Measurements from ENCODE around the gene EXOC3L2. TPM values are rescaled to one million over a fixed set of nuclear protein-coding genes. Genes with fewer than 3 reads are reported as not detected.
A peak's percentile ranks its signal among the peaks of the same experiment; 100 is the strongest.

Gene EXOC3L2
- polyA plus RNA-seq, 1 of the 3 experiments (the other 2 are of a cell fraction): 0.02 TPM

DNA sequence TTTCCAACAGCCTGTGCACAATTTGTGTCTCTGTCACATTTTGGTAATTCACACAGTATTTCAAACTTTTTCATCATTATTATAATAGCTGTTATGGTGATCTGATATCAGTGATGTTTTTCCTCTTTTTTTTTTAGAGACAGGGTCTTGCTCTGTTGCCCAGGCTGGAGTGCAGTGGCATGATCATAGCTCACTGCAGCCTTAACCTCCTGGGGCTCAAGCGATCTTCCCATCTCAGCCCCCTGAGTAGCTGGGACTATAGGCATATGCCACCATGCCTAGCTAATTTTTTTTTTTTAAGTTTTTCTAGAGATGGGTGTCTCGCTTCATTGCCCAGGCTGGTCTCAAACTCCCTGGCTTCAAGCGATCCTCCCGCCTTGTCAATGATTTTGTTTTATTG lies 11.6 kb upstream of the EXOC3L2 start:
- H3K79me2 ChIP-seq (ENCODE audit: insufficient read depth): peaks cover 69% of the 10 kb centered on the region
- no peaks in the 10 kb centered on the region for H3K9me2 ChIP-seq
- H3K9me3 ChIP-seq: no peaks in the 10 kb centered on the region
- TF ChIP-seq YY1 (IDR thresholded peaks at IDR 0.05; ENCODE audit: low read depth) (no peak), MEF2A (IDR thresholded peaks at IDR 0.05; ENCODE audit: borderline replicate concordance, low read depth) (no peak), PBX3 (IDR thresholded peaks at IDR 0.05) (no peak), RCOR1 (IDR thresholded peaks at IDR 0.05; ENCODE audit: low read length) (no peak)
- TF ChIP-seq, protein P1, sequence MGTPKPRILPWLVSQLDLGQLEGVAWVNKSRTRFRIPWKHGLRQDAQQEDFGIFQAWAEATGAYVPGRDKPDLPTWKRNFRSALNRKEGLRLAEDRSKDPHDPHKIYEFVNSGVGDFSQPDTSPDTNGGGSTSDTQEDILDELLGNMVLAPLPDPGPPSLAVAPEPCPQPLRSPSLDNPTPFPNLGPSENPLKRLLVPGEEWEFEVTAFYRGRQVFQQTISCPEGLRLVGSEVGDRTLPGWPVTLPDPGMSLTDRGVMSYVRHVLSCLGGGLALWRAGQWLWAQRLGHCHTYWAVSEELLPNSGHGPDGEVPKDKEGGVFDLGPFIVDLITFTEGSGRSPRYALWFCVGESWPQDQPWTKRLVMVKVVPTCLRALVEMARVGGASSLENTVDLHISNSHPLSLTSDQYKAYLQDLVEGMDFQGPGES (IDR thresholded peaks at IDR 0.05; ENCODE audit: low read depth, low read length): no peak
- H3K4me1 ChIP-seq (ENCODE audit: control insufficient read depth in 1 of 2, insufficient read depth in 2 of 2, low read depth in 1 of 2, low read length in 1 of 2): peaks cover 10 to 24% of the 10 kb centered on the region in 2 experiments; a peak in 2 of 4 replicates
- WGBS (ENCODE audit: low lambda C conversion rate): 100% methylated on average over 4 of the region's 4 CpGs
- no peak overlapping the region for H3K4me3 ChIP-seq (ENCODE audit: low read depth in 2 of 2, low read length in 1 of 2)
- CTCF ChIA-PET: interaction anchor here (0.7 to 1.5 kb wide), 3 partner anchors 8 to 94 kb away, joined by 3 read pairs; no protein-coding TSS in a partner anchor
- H3F3A ChIP-seq (replicated peaks; ENCODE audit: insufficient read depth): peaks cover 4% of the 10 kb centered on the region
- H3K36me3 ChIP-seq (replicated peaks in 1 of 2; ENCODE audit: control insufficient read depth in 1 of 2, insufficient read depth in 2 of 2, low read length in 1 of 2): no peaks in the 10 kb centered on the region
- no peak for DNase-seq
- no peak overlapping the region for H3K27ac ChIP-seq (ENCODE audit: low read depth in 2 of 2, low read length in 1 of 2)
- H4K20me1 ChIP-seq (ENCODE audit: insufficient read depth): peaks cover 44% of the 10 kb centered on the region
- H2AFZ ChIP-seq (ENCODE audit: low read depth): no peak overlapping the region
- POLR2A ChIA-PET: interaction anchor here (0.6 kb wide), 1 partner anchor 57 kb away, joined by 5 read pairs; no protein-coding TSS in a partner anchor
- no peak overlapping the region for H3K4me2 ChIP-seq
- H3K9ac ChIP-seq: no peak overlapping the region
- H3K27me3 ChIP-seq (ENCODE audit: insufficient read depth): no peaks in the 10 kb centered on the region

DNA sequence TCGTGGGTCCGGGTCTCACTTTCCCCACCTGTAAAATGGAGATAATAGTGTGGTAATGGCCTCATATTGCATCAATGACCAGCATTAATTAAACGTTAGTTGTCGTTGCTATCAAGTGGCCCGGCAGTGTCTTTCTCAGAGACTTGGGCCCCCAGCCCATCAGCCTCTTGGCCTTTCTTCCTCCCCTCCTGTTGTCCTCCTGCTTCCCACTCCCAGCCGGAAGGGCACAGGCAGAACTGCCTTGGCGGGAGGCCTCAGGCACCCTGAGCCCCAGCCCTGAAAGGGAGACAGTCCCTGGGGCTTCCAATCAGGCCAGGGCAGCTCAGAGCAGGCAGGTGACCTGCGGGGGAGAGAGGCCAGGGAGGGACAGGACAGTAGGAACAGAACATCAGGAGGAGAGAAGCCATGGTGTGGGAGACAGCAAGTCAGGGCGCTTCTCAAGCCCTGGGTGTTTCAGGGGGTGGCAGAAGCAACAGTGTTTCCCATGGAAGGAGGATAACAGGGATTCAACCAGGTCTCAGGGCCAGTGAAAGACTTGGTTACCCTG lies 10.5 kb upstream of the EXOC3L2 start:
- DNase-seq: no peak
- no peaks in the 10 kb centered on the region for H3K27me3 ChIP-seq (ENCODE audit: insufficient read depth)
- H3K36me3 ChIP-seq (replicated peaks in 1 of 2; ENCODE audit: control insufficient read depth in 1 of 2, insufficient read depth in 2 of 2, low read length in 1 of 2): no peaks in the 10 kb centered on the region
- TF ChIP-seq RAD21 (IDR thresholded peaks at IDR 0.05; ENCODE audit: low read length): no peak
- peaks cover 10 to 24% of the 10 kb centered on the region in 2 experiments; a peak in 2 of 4 replicates for H3K4me1 ChIP-seq (ENCODE audit: control insufficient read depth in 1 of 2, insufficient read depth in 2 of 2, low read depth in 1 of 2, low read length in 1 of 2)
- no peaks in the 10 kb centered on the region for H3K9me2 ChIP-seq
- WGBS (ENCODE audit: low lambda C conversion rate): 88% methylated on average over 7 of the region's 9 CpGs
- H3K4me2 ChIP-seq: no peak overlapping the region
- no peak overlapping the region for H3K27ac ChIP-seq (ENCODE audit: low read depth in 2 of 2, low read length in 1 of 2)
- ChIA-PET POLR2A (no interaction called here), CTCF (no interaction called here)
- H3K4me3 ChIP-seq (ENCODE audit: low read depth in 2 of 2, low read length in 1 of 2): no peak overlapping the region
- H3K9me3 ChIP-seq: no peaks in the 10 kb centered on the region
- H2AFZ ChIP-seq (ENCODE audit: low read depth): no peak overlapping the region
- H3F3A ChIP-seq (replicated peaks; ENCODE audit: insufficient read depth): no peaks in the 10 kb centered on the region
- H3K79me2 ChIP-seq (ENCODE audit: insufficient read depth): peaks cover 72% of the 10 kb centered on the region
- H4K20me1 ChIP-seq (ENCODE audit: insufficient read depth): peaks cover 44% of the 10 kb centered on the region
- no peak overlapping the region for H3K9ac ChIP-seq

DNA sequence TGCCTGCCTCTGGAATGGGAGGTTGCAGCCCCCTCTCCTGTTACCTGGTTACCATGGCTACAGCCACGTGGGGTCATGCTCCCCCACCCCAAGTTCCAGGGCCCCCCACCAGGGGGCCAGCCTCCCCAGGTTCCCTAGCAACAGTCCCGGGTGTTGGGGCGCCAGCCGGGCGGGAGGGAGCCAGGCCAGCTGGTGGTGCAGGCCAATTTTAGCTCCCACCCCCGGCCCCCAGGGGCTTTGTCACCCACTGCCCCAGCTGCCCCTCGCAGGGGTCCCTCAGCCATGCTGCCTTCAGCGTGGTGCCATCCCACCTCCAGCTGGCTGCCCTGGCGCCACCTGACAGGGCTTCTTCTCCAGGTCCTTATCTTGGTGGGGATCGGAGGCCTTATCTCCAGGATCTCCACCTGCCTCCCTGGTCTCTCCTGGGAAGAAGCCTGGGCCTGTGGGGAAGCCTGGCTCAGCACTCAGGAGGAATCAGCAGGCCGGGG lies 8.9 kb upstream of the EXOC3L2 start:
- CTCF ChIA-PET: interaction anchor here (0.9 to 7.5 kb wide), 4 partner anchors 20 to 84 kb away, joined by 3 to 49 read pairs (median 4); no protein-coding TSS in a partner anchor
- no peak overlapping the region for H3K4me3 ChIP-seq (ENCODE audit: low read depth in 2 of 2, low read length in 1 of 2)
- peak; percentile 79 for DNase-seq
- no peak overlapping the region for H2AFZ ChIP-seq (ENCODE audit: low read depth)
- POLR2A ChIA-PET: no interaction called here
- H3K79me2 ChIP-seq (ENCODE audit: insufficient read depth): peaks cover 69% of the 10 kb centered on the region
- no peak overlapping the region for H3K27ac ChIP-seq (ENCODE audit: low read depth in 2 of 2, low read length in 1 of 2)
- peaks cover 10 to 30% of the 10 kb centered on the region in 2 experiments; a peak in 2 of 4 replicates for H3K4me1 ChIP-seq (ENCODE audit: control insufficient read depth in 1 of 2, insufficient read depth in 2 of 2, low read depth in 1 of 2, low read length in 1 of 2)
- no peaks in the 10 kb centered on the region for H3K9me3 ChIP-seq
- no peaks in the 10 kb centered on the region for H3K36me3 ChIP-seq (replicated peaks in 1 of 2; ENCODE audit: control insufficient read depth in 1 of 2, insufficient read depth in 2 of 2, low read length in 1 of 2)
- WGBS (ENCODE audit: low lambda C conversion rate): 83% methylated on average over 11 of the region's 11 CpGs
- peaks cover 6% of the 10 kb centered on the region for H3F3A ChIP-seq (replicated peaks; ENCODE audit: insufficient read depth)
- no peaks in the 10 kb centered on the region for H3K27me3 ChIP-seq (ENCODE audit: insufficient read depth)
- H3K9ac ChIP-seq: no peak overlapping the region
- H3K9me2 ChIP-seq: no peaks in the 10 kb centered on the region
- H3K4me2 ChIP-seq: peak overlapping the region; percentile 93
- peaks cover 42% of the 10 kb centered on the region for H4K20me1 ChIP-seq (ENCODE audit: insufficient read depth)
- no peak for TF ChIP-seq MEF2A (IDR thresholded peaks at IDR 0.05; ENCODE audit: borderline replicate concordance, low read depth)
- TF ChIP-seq, protein P2, sequence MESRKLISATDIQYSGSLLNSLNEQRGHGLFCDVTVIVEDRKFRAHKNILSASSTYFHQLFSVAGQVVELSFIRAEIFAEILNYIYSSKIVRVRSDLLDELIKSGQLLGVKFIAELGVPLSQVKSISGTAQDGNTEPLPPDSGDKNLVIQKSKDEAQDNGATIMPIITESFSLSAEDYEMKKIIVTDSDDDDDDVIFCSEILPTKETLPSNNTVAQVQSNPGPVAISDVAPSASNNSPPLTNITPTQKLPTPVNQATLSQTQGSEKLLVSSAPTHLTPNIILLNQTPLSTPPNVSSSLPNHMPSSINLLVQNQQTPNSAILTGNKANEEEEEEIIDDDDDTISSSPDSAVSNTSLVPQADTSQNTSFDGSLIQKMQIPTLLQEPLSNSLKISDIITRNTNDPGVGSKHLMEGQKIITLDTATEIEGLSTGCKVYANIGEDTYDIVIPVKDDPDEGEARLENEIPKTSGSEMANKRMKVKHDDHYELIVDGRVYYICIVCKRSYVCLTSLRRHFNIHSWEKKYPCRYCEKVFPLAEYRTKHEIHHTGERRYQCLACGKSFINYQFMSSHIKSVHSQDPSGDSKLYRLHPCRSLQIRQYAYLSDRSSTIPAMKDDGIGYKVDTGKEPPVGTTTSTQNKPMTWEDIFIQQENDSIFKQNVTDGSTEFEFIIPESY (IDR thresholded peaks at IDR 0.05; ENCODE audit: borderline replicate concordance, low read depth): no peak
- TF ChIP-seq, protein P1 (IDR thresholded peaks at IDR 0.05; ENCODE audit: low read depth, low read length): no peak
- no peak for TF ChIP-seq MAX (IDR thresholded peaks at IDR 0.05; ENCODE audit: low read depth)
- TF ChIP-seq EZH2phosphoT487 (IDR thresholded peaks at IDR 0.05; ENCODE audit: borderline replicate concordance, low read depth): no peak
- TF ChIP-seq ELF1 (IDR thresholded peaks at IDR 0.05): no peak
- peak; percentile 79 for TF ChIP-seq GATA2 (CRISPR knock-in tag; IDR thresholded peaks at IDR 0.05)
- TF ChIP-seq, protein P3, sequence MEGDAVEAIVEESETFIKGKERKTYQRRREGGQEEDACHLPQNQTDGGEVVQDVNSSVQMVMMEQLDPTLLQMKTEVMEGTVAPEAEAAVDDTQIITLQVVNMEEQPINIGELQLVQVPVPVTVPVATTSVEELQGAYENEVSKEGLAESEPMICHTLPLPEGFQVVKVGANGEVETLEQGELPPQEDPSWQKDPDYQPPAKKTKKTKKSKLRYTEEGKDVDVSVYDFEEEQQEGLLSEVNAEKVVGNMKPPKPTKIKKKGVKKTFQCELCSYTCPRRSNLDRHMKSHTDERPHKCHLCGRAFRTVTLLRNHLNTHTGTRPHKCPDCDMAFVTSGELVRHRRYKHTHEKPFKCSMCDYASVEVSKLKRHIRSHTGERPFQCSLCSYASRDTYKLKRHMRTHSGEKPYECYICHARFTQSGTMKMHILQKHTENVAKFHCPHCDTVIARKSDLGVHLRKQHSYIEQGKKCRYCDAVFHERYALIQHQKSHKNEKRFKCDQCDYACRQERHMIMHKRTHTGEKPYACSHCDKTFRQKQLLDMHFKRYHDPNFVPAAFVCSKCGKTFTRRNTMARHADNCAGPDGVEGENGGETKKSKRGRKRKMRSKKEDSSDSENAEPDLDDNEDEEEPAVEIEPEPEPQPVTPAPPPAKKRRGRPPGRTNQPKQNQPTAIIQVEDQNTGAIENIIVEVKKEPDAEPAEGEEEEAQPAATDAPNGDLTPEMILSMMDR (IDR thresholded peaks at IDR 0.05): peak; percentile 47
